PC-3 (cell line): ENCODE results near the gene CSNK1A1L. TPM values are rescaled to one million over a fixed set of nuclear protein-coding genes. Genes with fewer than 3 reads are reported as not detected.
A peak's percentile ranks its signal among the peaks of the same experiment; 100 is the strongest.

Experiments
- ATAC-seq: fragments of 200-7000 bp; cut with Tn5 transposase; 2 replicates; pipeline ENCODE4 v1.9.1; 2020; ENCODE audit warnings: mild to moderate bottlenecking, moderate library complexity
- BruUV-seq: library from RNA; stranded (reverse); fragments of 400-500 nt; replicated peaks from 2 replicates; lab custom pipeline; 2021; lab: Mats Ljungman, UMichigan
- CTCF ChIA-PET: fragments of 300-600 bp; sonication (Branson Sonifier 250); formaldehyde crosslinking; loops from one replicate; lab custom pipeline; 2022; ENCODE audit warnings: antibody characterized with exemption; lab: Charles Lee
- POLR2A ChIA-PET: fragments of 300-600 bp; sonication (Branson Sonifier 250); formaldehyde crosslinking; loops from one replicate; lab custom pipeline; 2022; ENCODE audit warnings: antibody characterized with exemption; ENCODE audit not compliant: unreplicated experiment; lab: Charles Lee
- DNase-seq: peaks from one replicate; pipeline ENCODE4 v3.0.0-alpha.2; 2015
- H2AFZ ChIP-seq: fragments of 300-600 bp; sonication (generic); 2 replicates; pipeline ENCODE4 v1.6.0; 2016; ENCODE audit warnings: antibody characterized with exemption, low read length
- H3F3A ChIP-seq: fragments of 300-600 bp; sonication (generic); one replicate; pipeline ENCODE4 v1.6.0; 2017; ENCODE audit warnings: antibody characterized with exemption, low read length, control low read depth, mild to moderate bottlenecking; ENCODE audit not compliant: unreplicated experiment
- H3K27ac ChIP-seq: fragments of 300-600 bp; sonication (generic); 2 replicates; pipeline ENCODE4 v1.5.1; 2016; ENCODE audit warnings: mild to moderate bottlenecking, low read length
- H3K27me3 ChIP-seq: fragments of 300-600 bp; sonication (generic); 2 replicates; pipeline ENCODE4 v1.6.1; 2016; ENCODE audit warnings: low read length, mixed read lengths
- H3K36me3 ChIP-seq: fragments of 300-600 bp; sonication (generic); 2 replicates; pipeline ENCODE4 v1.6.1; 2016; ENCODE audit warnings: low read depth, mixed run types, low read length, mixed read lengths
- H3K4me1 ChIP-seq: fragments of 300-600 bp; sonication (generic); 2 replicates; pipeline ENCODE4 v1.5.1; 2016; ENCODE audit warnings: low read length; ENCODE audit not compliant: insufficient read depth
- H3K4me2 ChIP-seq: fragments of 300-600 bp; sonication (generic); 2 replicates; pipeline ENCODE4 v1.6.0; 2016; ENCODE audit warnings: low read length
- H3K4me3 ChIP-seq: fragments of 300-600 bp; sonication (generic); 2 replicates; pipeline ENCODE4 v1.5.1; 2016; ENCODE audit warnings: mild to moderate bottlenecking, low read length, mixed read lengths
- H3K79me2 ChIP-seq: fragments of 300-600 bp; sonication (generic); 2 replicates; pipeline ENCODE4 v1.6.1; 2017; ENCODE audit warnings: low read length, mixed read lengths
- H3K9ac ChIP-seq: fragments of 300-600 bp; sonication (generic); 2 replicates; pipeline ENCODE4 v1.6.0; 2016; ENCODE audit warnings: mild to moderate bottlenecking, low read length
- H3K9me2 ChIP-seq: fragments of 300-600 bp; sonication (generic); replicated peaks from 2 replicates; pipeline ENCODE4 v1.6.1; 2016; ENCODE audit warnings: mixed run types, low read length, mixed read lengths
- H3K9me3 ChIP-seq: fragments of 300-600 bp; sonication (generic); 2 replicates; pipeline ENCODE4 v1.6.1; 2016; ENCODE audit warnings: low read length, mixed read lengths
- H4K20me1 ChIP-seq: fragments of 300-600 bp; sonication (generic); 2 replicates; pipeline ENCODE4 v1.6.1; 2016; ENCODE audit warnings: low read length, mixed read lengths
- EZH2 ChIP-seq: fragments of 300-600 bp; sonication (generic); IDR thresholded peaks from one replicate; pipeline ENCODE4 v1.6.1; 2017; ENCODE audit warnings: antibody characterized with exemption, mild to moderate bottlenecking, low read length; ENCODE audit not compliant: unreplicated experiment
- EZH2phosphoT487 ChIP-seq: fragments of 300-600 bp; sonication (generic); IDR thresholded peaks from 2 replicates; pipeline ENCODE4 v1.6.1; 2018; ENCODE audit warnings: mild to moderate bottlenecking, antibody characterized with exemption, low read length, borderline replicate concordance
- intact Hi-C: fragments of 100-400 bp; cut with micrococcal nuclease; formaldehyde crosslinking; loops from 2 replicates; pipeline ENCODE4 v1.9.0; 2023
- total RNA-seq: library from RNA; depleted of rRNA; stranded (reverse); fragments of >200 nt; gene quantifications from 2 replicates; pipeline ENCODE4 v1.2.3, GENCODE V29; 2014
- TF ChIP-seq, protein P1 (sequence below): fragments of 300-600 bp; sonication (generic); conservative IDR thresholded peaks from 2 replicates; pipeline ENCODE4 v1.5.1; 2017; ENCODE audit warnings: antibody characterized with exemption, low read depth, mild to moderate bottlenecking, low read length

Gene CSNK1A1L
- total RNA-seq, 1 experiment from 2014 or later: not detected

DNA sequence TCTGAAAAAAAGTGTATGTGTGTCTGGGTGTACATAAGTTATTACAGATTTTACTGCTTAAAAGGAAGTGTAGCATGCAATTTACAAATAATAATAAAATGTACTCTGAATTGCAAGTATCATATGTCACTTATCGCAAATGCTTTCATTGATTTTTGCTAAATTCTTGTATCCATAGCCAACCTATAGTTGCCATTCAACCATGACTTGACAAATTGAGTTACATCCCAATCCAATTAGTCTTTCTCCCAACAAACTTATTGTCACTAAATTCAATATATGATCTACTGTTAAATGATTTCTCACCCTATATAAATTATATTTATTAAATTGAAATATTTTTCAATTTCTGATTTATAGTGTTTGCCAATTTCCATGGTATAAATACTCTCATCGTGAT, 28.6 kb downstream of the CSNK1A1L start:
- H4K20me1 ChIP-seq: no peaks in the 10 kb centered on the region
- H3K9ac ChIP-seq: no peak overlapping the region
- no peaks in the 10 kb centered on the region for H3K36me3 ChIP-seq
- H3K9me2 ChIP-seq: no peaks in the 10 kb centered on the region
- DNase-seq (no peak), ATAC-seq (no peak)
- BruUV-seq: no TSS peak
- no peak overlapping the region for H3K27ac ChIP-seq
- H2AFZ ChIP-seq: no peak overlapping the region
- H3K4me2 ChIP-seq: no peak overlapping the region
- H3F3A ChIP-seq: no peaks in the 10 kb centered on the region
- intact Hi-C loops: no loop called here
- TF ChIP-seq EZH2phosphoT487: no peak
- TF ChIP-seq EZH2: no peak
- TF ChIP-seq, protein P1, sequence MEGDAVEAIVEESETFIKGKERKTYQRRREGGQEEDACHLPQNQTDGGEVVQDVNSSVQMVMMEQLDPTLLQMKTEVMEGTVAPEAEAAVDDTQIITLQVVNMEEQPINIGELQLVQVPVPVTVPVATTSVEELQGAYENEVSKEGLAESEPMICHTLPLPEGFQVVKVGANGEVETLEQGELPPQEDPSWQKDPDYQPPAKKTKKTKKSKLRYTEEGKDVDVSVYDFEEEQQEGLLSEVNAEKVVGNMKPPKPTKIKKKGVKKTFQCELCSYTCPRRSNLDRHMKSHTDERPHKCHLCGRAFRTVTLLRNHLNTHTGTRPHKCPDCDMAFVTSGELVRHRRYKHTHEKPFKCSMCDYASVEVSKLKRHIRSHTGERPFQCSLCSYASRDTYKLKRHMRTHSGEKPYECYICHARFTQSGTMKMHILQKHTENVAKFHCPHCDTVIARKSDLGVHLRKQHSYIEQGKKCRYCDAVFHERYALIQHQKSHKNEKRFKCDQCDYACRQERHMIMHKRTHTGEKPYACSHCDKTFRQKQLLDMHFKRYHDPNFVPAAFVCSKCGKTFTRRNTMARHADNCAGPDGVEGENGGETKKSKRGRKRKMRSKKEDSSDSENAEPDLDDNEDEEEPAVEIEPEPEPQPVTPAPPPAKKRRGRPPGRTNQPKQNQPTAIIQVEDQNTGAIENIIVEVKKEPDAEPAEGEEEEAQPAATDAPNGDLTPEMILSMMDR: no peak
- CTCF ChIA-PET: no interaction called here
- peaks cover 9% of the 10 kb centered on the region for H3K27me3 ChIP-seq
- no peak overlapping the region for H3K4me3 ChIP-seq
- no peaks in the 10 kb centered on the region for H3K79me2 ChIP-seq
- H3K4me1 ChIP-seq: 0 out of 2 replicates have a peak, but pooled peaks cover 3% of the 10 kb centered on the region
- POLR2A ChIA-PET: no interaction called here
- H3K9me3 ChIP-seq: no peaks in the 10 kb centered on the region

DNA sequence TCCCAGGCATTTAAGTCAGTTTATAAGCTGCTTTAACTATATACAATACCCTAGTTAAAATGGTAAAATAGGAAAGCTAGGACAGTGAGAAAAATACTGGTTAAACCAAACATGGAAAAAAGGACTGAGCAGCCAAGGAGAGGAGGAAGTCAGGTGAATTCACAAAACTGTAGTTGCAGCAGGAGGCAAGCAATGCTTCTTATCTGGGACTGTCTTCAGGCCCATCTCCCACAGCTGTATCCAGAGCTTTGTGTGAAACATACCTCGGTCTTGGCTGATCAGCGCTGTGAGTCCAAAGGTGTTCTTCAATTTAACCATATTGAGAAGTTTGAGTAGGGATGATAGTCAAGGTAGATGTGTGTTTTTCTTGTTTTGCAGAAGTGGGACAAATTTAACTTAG, 30.3 kb downstream of the CSNK1A1L start:
- CTCF ChIA-PET: no interaction called here
- no peaks in the 10 kb centered on the region for H3K36me3 ChIP-seq
- intact Hi-C loops: no loop called here
- no peak overlapping the region for H2AFZ ChIP-seq
- no peak for TF ChIP-seq EZH2phosphoT487
- TF ChIP-seq, protein P1: no peak
- TF ChIP-seq EZH2: no peak
- H3K9me2 ChIP-seq: no peaks in the 10 kb centered on the region
- no peak overlapping the region for H3K4me2 ChIP-seq
- H4K20me1 ChIP-seq: no peaks in the 10 kb centered on the region
- H3F3A ChIP-seq: no peaks in the 10 kb centered on the region
- H3K27me3 ChIP-seq: no peaks in the 10 kb centered on the region
- POLR2A ChIA-PET: no interaction called here
- BruUV-seq: no TSS peak
- H3K79me2 ChIP-seq: no peaks in the 10 kb centered on the region
- H3K9me3 ChIP-seq: no peaks in the 10 kb centered on the region
- ATAC-seq (no peak), DNase-seq (no peak)
- H3K9ac ChIP-seq: no peak overlapping the region
- H3K27ac ChIP-seq: no peak overlapping the region
- H3K4me1 ChIP-seq: 0 out of 2 replicates have a peak, but pooled peaks cover 4% of the 10 kb centered on the region
- no peak overlapping the region for H3K4me3 ChIP-seq

DNA sequence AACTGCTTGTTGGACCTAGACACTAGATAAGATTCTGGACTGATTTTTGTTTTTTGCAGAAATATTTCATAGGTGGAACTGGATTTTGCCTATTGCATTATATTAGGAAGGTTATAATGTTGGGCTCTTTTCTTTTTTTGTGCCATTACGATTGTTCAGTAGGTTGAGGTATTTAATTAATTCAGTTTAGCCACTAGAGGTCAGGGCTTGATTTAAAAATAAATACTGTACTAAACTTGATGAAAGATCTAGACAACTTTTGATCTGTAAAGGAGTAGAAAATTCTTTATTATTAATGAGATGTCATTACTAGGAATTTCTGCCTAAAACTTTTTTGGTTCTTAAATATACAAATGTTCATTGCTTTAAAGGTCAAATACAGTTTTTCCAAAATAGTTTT, 30.8 kb downstream of the CSNK1A1L start:
- Histone ChIP-seq H3K79me2 (no peaks in the 10 kb centered on the region), H4K20me1 (no peaks in the 10 kb centered on the region), H3K9ac (no peak overlapping the region), H2AFZ (no peak overlapping the region), H3K27me3 (no peaks in the 10 kb centered on the region), H3F3A (no peaks in the 10 kb centered on the region), H3K9me2 (no peaks in the 10 kb centered on the region), H3K4me2 (no peak overlapping the region), H3K9me3 (no peaks in the 10 kb centered on the region), H3K4me3 (no peak overlapping the region), H3K4me1 (0 out of 2 replicates have a peak, but pooled peaks cover 4% of the 10 kb centered on the region), H3K36me3 (no peaks in the 10 kb centered on the region), H3K27ac (no peak overlapping the region)
- BruUV-seq: no TSS peak
- intact Hi-C loops: loop anchor here (1.0 kb wide), 1 partner anchor 528 kb away; no protein-coding TSS in a partner anchor
- peak; percentile 61; the same call in 1 of the 2 replicates for ATAC-seq
- POLR2A ChIA-PET: no interaction called here
- TF ChIP-seq EZH2 (no peak), EZH2phosphoT487 (no peak)
- TF ChIP-seq, protein P1: peak; percentile 58
- peak; percentile 48 for DNase-seq
- CTCF ChIA-PET: no interaction called here
